ENCODE measurements around the gene SEC24D.

SEC24D gene

DNA sequence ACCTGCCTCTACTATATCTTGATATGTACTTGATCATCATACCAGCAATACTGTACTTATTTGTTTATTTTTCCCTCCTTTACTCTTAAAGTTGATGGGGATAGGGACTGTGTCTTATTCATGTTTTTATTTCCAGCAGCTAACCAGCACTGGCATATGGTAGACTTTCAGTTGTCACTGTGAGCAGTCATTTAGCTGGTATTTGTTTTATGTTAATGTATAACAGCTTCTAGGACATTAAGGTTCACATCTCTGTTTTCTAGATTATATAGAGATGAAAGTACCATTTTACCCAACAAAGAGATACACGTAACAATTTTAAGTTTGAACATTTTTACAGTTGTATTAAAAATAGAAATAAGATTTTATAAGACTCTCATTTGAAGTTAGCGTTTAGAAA is 132.8 kb downstream of the SEC24D start:
- TF ChIP-seq, protein P1, sequence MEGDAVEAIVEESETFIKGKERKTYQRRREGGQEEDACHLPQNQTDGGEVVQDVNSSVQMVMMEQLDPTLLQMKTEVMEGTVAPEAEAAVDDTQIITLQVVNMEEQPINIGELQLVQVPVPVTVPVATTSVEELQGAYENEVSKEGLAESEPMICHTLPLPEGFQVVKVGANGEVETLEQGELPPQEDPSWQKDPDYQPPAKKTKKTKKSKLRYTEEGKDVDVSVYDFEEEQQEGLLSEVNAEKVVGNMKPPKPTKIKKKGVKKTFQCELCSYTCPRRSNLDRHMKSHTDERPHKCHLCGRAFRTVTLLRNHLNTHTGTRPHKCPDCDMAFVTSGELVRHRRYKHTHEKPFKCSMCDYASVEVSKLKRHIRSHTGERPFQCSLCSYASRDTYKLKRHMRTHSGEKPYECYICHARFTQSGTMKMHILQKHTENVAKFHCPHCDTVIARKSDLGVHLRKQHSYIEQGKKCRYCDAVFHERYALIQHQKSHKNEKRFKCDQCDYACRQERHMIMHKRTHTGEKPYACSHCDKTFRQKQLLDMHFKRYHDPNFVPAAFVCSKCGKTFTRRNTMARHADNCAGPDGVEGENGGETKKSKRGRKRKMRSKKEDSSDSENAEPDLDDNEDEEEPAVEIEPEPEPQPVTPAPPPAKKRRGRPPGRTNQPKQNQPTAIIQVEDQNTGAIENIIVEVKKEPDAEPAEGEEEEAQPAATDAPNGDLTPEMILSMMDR (IDR thresholded peaks at IDR 0.05; ENCODE audit: extremely low read depth, missing control alignments) = no peak
- DNase-seq (ENCODE audit: low spot score) = no peak

DNA sequence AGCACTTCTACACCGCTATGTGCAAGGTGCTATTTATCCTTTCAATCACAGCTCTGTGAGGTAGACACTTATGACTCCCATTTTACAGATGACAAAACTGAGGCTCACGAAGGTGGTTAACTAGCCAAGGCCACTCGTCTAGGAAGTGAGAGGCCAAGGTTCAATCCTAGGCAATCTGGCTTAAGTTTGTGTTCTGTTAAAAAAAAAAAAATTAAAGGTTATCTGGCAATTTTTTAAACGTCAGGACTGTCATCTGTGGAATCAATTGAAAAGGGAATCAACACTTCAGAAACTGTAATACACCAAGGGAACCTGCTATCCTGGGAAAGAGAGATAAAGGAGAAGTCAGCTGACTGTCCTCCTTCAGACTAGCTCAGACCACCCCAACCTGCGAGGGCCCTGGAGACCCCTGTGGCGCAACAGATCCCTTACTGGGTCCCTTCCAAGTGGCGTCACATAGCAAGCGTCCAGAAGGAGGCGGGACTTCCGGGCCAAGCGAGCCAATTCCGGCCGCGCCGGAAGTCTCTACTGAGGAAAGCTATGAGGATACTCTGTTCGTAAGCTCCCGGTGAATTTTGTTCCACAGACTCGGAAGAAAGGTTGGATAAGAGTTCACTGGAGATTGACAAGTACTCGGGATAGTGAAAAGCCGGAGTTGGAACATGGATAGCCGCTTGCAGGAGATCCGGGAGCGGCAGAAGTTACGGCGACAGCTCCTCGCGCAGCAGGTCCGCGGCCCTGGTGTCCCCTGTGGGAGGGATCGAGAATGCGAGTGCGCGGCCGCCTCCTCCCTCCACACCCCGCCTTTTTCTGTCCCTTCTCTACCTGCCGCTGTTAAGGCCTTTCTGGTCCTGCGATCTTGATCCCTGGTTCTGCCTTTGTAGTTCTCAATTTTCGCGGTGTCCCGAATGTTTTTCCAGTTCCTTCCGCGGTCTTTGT is 150.8 kb downstream of the SEC24D start, which contains the start of gene METTL14:
Gene METTL14 (plus strand): TSS at position 520 of the 939 bp plus-strand sequence. CDS start 143 bp downstream, at position 663.
- DNase-seq (ENCODE audit: low spot score) = peak; percentile 84
- TF ChIP-seq, protein P1 (IDR thresholded peaks at IDR 0.05; ENCODE audit: extremely low read depth, missing control alignments) = no peak

DNA sequence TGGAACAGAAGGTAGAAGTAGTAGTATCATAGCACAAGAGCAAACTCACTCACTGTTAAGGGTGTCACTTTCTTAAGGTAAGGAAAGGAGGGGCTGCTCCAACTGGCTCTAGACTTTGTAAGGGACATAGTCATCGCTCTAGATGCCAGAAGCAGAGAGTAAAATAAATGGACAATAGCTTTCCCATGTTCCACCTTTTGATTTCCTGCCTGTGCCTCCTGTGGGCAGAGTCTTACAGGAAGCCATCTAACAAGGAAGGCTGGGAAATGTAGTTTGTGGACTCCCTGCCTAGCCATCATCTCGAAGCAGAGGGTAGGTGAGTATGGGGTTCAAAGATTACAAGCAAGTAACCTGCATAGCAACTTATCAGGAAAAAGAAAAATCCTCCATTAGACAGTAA is 152.4 kb downstream of the SEC24D start:
- TF ChIP-seq, protein P1 (IDR thresholded peaks at IDR 0.05; ENCODE audit: extremely low read depth, missing control alignments) = no peak
- peak; percentile 4 for DNase-seq (ENCODE audit: low spot score)

DNA sequence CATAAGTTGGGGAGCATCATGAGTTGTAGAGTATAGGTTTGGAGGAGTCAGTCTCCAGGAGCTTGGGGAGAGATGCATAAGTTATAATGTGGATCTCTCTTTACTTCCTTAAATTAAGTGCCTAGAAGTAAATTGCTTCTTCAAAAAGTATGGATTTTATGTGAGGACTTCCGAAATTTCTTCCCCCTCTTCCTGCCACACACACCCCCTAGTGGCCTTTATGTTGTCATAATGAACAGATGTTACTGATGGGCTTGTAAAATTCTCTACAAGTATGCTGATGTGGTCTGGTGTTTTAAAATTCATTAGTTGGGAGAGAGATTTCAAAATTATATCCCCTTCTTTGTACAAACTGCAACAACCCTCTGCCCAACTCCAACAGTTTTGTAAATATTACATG is 153.0 kb downstream of the SEC24D start:
- no peak for DNase-seq (ENCODE audit: low spot score)
- TF ChIP-seq, protein P1 (IDR thresholded peaks at IDR 0.05; ENCODE audit: extremely low read depth, missing control alignments) = no peak

DNA sequence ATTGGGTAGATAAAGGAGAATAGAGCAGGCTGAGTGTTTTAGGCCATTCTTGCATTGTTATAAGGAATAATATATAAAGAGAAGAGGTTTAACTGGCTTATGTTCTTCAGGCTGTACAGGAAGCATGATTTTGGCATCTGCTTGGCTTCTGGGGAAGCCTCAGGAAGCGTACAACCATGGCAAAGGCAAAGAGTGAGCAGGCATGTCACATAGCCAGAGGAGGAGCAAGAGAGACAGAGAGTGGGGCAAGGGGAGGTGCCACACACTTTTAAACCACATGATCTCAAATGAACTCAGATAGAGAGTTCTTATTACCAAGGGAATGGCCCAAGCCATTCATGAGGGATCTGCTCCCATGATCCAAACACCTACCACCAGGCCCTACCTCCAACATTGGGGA is 155.1 kb downstream of the SEC24D start:
- no peak for DNase-seq (ENCODE audit: low spot score)
- TF ChIP-seq, protein P1 (IDR thresholded peaks at IDR 0.05; ENCODE audit: extremely low read depth, missing control alignments) = no peak

DNA sequence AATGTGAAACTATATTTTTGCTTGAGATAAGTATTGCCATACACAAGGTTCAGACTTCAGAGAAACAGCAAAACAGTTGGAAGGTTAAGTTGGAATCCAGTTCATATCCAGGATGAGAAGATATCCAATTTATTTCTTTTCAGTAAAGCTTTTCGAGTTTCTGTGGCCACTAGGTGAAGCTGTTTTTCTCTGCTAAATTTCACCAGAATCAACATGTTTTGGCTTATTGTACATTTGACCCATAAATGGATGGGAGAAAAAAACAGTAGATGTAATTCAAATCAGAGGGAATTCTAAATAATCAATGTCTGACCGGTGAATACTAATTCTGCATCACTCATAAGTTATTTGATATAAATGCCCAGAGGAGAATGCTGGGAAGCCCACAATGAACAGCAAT is 159.8 kb downstream of the SEC24D start:
- no peak for DNase-seq (ENCODE audit: low spot score)
- TF ChIP-seq, protein P1 (IDR thresholded peaks at IDR 0.05; ENCODE audit: extremely low read depth, missing control alignments) = no peak
